NCI-H69 (cell line): ENCODE data around the gene HS6ST3.

ENCODE experiments used
- DNase-seq: peaks from one replicate; lab custom pipeline; 2025; lab: John Stamatoyannopoulos, UW

The HS6ST3 gene

GRCh38 chr13:96199315-96199714 lies 109.4 kb downstream of the HS6ST3 start:
- no peak for DNase-seq

GRCh38 chr13:96200810-96201209 lies 110.9 kb downstream of the HS6ST3 start:
- DNase-seq, result no peak

- no peak for DNase-seq
These were observed 112.4 kb downstream of the HS6ST3 start for GRCh38 chr13:96202315-96202714.

GRCh38 chr13:96203471-96203870 lies 113.6 kb downstream of the HS6ST3 start:
- no peak for DNase-seq

- DNase-seq, result no peak
These were observed 125.0 kb downstream of the HS6ST3 start for GRCh38 chr13:96214824-96215445.

GRCh38 chr13:96216543-96216942 lies 126.6 kb downstream of the HS6ST3 start:
- no peak for DNase-seq

- no peak for DNase-seq
These were observed 128.6 kb downstream of the HS6ST3 start for GRCh38 chr13:96218475-96218874.

- DNase-seq, result no peak
These were observed 131.6 kb downstream of the HS6ST3 start for GRCh38 chr13:96221471-96221870.

GRCh38 chr13:96223231-96223630 lies 133.3 kb downstream of the HS6ST3 start:
- DNase-seq, result no peak

- DNase-seq, result peak; percentile 45
These were observed 139.4 kb downstream of the HS6ST3 start for GRCh38 chr13:96229356-96229755.

- no peak for DNase-seq
These were observed 148.3 kb downstream of the HS6ST3 start for GRCh38 chr13:96238241-96238640.

GRCh38 chr13:96238861-96239260 lies 149.0 kb downstream of the HS6ST3 start:
- DNase-seq, result no peak

- no peak for DNase-seq
These were observed 153.5 kb downstream of the HS6ST3 start for GRCh38 chr13:96243376-96243775.

GRCh38 chr13:96248103-96248502 lies 158.2 kb downstream of the HS6ST3 start:
- no peak for DNase-seq

- DNase-seq, result no peak
These were observed 159.1 kb downstream of the HS6ST3 start for GRCh38 chr13:96248996-96249395.

- DNase-seq, result no peak
These were observed 163.0 kb downstream of the HS6ST3 start for GRCh38 chr13:96252903-96253302.

GRCh38 chr13:96273196-96273595 lies 183.3 kb downstream of the HS6ST3 start:
- DNase-seq, result no peak

- DNase-seq, result no peak
These were observed 184.1 kb downstream of the HS6ST3 start for GRCh38 chr13:96274046-96274445.

GRCh38 chr13:96279904-96280303 lies 190.0 kb downstream of the HS6ST3 start:
- no peak for DNase-seq

- DNase-seq, result no peak
These were observed 195.1 kb downstream of the HS6ST3 start for GRCh38 chr13:96284971-96285370.

GRCh38 chr13:96285729-96286128 lies 195.8 kb downstream of the HS6ST3 start:
- no peak for DNase-seq

GRCh38 chr13:96294930-96295881 lies 205.3 kb downstream of the HS6ST3 start:
- DNase-seq, result no peak

- no peak for DNase-seq
These were observed 207.5 kb downstream of the HS6ST3 start for GRCh38 chr13:96297360-96297759.
